RPMI7951 (cell line): Measurements from ENCODE around the gene CAMTA1. TPM values are rescaled to one million over a fixed set of nuclear protein-coding genes. Genes with fewer than 3 reads are reported as not detected.
"Not testable (repeated sequence)": the region's sequence is repeated elsewhere in the genome, so short reads cannot be mapped to it uniquely, and the experiment has no call there.

Experiments
- DNase-seq: peaks from one replicate; pipeline ENCODE4 v3.0.0-alpha.2; 2012; ENCODE audit warnings: low read depth
- total RNA-seq: library from RNA; depleted of rRNA; stranded (reverse); fragments of >200 nt; shearing (Covaris generic); gene quantifications from 2 replicates; pipeline ENCODE4 v1.2.3, GENCODE V29; 2014

Gene CAMTA1
- total RNA-seq, 1 experiment from 2014 or later: 91.0 TPM

GRCh38 chr1:7674972-7675371, 889.7 kb downstream of the CAMTA1 start:
- no peak for DNase-seq

- DNase-seq: no peak
Observed at GRCh38 chr1:7675431-7676273, 890.4 kb downstream of the CAMTA1 start.

GRCh38 chr1:7676274-7676945, 891.2 kb downstream of the CAMTA1 start:
- DNase-seq: no peak

GRCh38 chr1:7677111-7677510, 891.9 kb downstream of the CAMTA1 start:
- DNase-seq: no peak

- no peak for DNase-seq
Observed at GRCh38 chr1:7677815-7678214, 892.6 kb downstream of the CAMTA1 start.

GRCh38 chr1:7678491-7679158, 893.4 kb downstream of the CAMTA1 start:
- no peak for DNase-seq

GRCh38 chr1:7679159-7679872, 894.1 kb downstream of the CAMTA1 start:
- no peak for DNase-seq

- no peak for DNase-seq
Observed at GRCh38 chr1:7679873-7680206, 894.6 kb downstream of the CAMTA1 start.

- DNase-seq: peak; percentile 21
Observed at GRCh38 chr1:7680207-7680954, 895.1 kb downstream of the CAMTA1 start.

GRCh38 chr1:7680955-7681268, 895.7 kb downstream of the CAMTA1 start:
- no peak for DNase-seq

- no peak for DNase-seq
Observed at GRCh38 chr1:7681401-7681800, 896.1 kb downstream of the CAMTA1 start.

GRCh38 chr1:7683521-7683920, 898.3 kb downstream of the CAMTA1 start:
- DNase-seq: no peak

- no peak for DNase-seq
Observed at GRCh38 chr1:7684132-7684531, 898.9 kb downstream of the CAMTA1 start.

GRCh38 chr1:7684861-7685635, 899.8 kb downstream of the CAMTA1 start:
- no peak for DNase-seq

- DNase-seq: no peak
Observed at GRCh38 chr1:7686301-7686850, 901.1 kb downstream of the CAMTA1 start.

- no peak for DNase-seq
Observed at GRCh38 chr1:7687411-7687810, 902.2 kb downstream of the CAMTA1 start.

GRCh38 chr1:7688659-7689058, 903.4 kb downstream of the CAMTA1 start:
- no peak for DNase-seq

GRCh38 chr1:7689307-7689706, 904.1 kb downstream of the CAMTA1 start:
- not testable (repeated sequence) for DNase-seq

- no peak for DNase-seq
Observed at GRCh38 chr1:7690076-7690475, 904.8 kb downstream of the CAMTA1 start.

- no peak for DNase-seq
Observed at GRCh38 chr1:7690496-7691182, 905.4 kb downstream of the CAMTA1 start.
